ENCODE measurements around the gene MARCHF3.

MARCHF3 gene

GRCh38 chr5:126981701-126982100 lies 48.7 kb downstream of the MARCHF3 start:
- no peak for DNase-seq

DNA sequence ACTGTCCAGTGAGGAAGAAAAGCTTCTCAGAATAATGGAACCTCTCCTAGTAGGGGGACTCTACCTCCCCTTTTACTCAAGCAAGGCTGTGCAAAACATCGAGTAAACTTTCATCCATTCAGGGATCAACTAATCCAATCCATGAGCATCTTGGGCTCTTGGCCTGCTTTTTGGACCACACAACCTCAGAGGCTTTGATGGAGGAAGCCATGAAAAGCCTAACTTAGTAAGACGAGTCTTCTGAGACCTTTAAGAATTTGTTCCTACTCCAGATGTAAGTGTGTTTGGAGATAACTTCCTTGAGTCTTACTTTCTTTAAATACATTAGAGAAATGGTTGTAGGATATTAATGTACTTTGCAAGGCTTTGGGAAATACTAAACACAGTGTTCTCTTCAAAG lies 49.1 kb downstream of the MARCHF3 start:
- DNase-seq, result no peak

GRCh38 chr5:126978258-126978657 lies 52.1 kb downstream of the MARCHF3 start:
- no peak for DNase-seq

GRCh38 chr5:126976520-126977172 lies 53.7 kb downstream of the MARCHF3 start:
- no peak for DNase-seq

- DNase-seq, result no peak
Measured at GRCh38 chr5:126975796-126976195, 54.6 kb downstream of the MARCHF3 start.

GRCh38 chr5:126973193-126973592 lies 57.2 kb downstream of the MARCHF3 start:
- no peak for DNase-seq

DNA sequence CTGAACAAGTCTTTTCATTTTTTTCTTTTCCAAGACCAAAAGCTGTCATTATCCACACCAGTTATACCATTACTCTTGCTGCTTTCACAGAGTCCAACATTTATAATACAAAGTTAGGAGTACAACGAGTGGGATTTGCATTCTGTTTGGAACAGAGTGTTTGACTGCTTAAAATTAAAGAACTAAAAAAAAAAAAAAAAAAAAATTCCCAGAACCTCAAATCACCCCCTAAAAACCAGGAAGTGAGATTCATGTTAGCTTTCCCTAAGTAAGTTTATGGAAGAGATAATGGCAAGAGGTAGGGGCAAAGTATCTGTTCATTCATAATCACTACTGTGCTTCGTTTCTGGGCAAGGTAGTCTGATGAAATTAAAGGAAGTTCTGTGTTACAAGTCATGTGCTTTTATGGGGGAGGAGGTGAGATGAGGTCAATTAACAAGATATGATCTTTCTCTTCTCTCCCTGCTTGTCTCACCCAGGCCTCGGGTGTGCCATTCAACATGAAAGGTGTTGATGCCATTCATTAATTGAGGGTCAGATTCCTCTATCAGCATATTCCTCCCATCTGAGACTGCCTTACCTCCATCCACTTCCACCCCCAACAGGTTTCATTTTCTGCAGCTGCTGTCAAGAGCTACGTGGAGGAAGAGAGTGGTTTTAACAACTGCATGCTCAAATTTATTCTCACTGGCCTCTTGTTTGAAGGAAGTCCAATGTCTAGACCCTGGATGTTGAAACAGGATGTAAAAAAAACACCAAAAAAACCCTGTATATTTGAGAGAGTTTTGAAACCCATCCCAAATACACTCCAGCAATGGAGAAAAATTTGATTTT lies 58.1 kb downstream of the MARCHF3 start:
- DNase-seq, result no peak

DNA sequence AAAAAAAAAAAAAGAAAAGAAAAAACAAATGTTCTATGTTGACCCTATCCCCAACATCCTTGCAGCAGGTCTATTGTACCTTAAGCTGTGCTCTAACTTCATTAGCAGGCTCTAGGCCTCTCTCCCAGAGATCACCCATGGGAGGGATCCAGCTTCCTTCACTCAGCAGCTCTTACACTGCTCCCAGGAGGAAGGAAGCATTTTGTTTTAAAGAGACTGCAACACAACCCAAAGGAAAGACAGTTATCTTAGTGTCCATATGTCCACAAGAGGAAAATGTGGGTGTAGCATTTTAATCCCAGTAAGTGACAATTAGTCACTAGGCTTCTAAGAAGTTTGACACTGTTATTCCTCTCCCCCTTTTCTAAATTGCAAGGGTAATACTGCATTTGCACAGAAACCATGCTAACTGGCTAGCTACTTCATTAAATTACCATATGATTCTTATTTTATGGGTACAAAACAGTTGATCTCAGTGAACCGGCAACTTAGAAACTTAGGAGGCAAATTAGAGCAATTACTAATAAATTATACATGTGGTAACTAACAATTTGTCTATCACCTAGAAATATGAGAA lies 58.8 kb downstream of the MARCHF3 start:
- DNase-seq, result no peak

GRCh38 chr5:126970517-126971017 lies 59.8 kb downstream of the MARCHF3 start:
- no peak for DNase-seq

DNA sequence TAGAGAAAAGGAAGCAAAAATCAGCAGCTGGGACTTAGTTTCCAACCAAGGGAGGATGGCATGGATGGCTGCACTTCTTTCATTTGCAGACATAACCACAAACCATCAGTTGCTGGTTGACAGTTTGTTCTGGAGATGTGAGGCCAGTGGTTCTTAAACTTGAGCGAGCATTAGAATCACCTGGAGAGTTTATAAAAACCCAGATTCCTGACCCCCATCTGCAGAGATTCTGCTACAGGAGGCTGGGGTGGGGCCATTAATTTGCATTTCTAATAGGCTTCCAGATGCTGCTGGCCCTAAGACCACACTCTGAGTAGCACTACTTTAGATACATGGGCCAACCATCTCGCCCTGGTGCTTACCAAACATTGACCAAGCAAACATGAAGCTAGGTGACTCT lies 60.8 kb downstream of the MARCHF3 start:
- DNase-seq, result no peak

DNA sequence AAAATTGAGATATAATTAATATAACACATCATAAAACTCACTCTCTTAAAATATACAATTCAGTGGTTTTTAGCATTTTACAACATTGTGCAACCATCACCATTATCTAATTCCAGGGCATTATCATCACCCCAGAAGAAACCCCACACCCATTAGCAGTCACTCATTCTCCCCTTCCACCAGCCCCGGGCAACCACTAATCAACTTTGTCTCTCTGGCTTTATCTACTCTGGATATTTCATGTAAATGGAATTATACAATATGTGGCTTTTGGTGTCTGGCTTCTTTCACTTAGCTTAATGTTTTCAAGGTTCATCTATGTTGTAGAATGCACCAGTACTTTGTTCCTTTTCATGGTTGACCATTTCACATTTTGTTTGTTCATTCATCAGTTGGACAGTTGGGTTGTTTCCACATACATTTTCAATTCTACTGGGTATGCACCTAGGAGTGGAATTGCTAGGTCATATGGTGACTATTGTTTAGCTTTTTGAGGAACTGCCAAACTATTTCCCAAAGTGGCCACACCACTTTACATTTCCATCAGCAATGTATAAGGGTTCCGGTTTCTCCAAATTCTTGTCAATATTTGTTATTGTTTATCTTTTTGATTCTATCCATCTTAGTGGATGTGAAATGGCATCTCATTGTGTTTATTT lies 62.4 kb downstream of the MARCHF3 start:
- no peak for DNase-seq

- DNase-seq, result no peak
Measured at GRCh38 chr5:126965487-126965886, 64.9 kb downstream of the MARCHF3 start.

DNA sequence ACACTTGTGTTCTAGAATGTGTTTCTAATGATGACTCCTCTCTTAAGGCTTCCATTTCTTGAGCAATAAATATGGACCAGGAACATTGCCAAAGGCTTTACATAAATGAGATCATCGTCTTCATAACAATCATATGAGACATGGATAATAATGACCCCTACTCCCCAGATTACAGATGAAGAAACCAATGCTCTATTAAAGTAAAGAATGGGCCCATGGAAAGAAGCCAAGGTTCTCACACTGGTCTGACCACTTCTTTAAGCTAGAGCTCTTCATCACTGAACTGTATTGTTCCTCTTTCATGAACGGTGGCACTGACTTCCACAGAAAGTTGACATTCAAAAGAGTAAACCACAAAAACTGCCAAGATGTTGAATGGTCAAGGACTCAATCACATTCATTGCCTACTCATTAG lies 65.3 kb downstream of the MARCHF3 start:
- no peak for DNase-seq

DNA sequence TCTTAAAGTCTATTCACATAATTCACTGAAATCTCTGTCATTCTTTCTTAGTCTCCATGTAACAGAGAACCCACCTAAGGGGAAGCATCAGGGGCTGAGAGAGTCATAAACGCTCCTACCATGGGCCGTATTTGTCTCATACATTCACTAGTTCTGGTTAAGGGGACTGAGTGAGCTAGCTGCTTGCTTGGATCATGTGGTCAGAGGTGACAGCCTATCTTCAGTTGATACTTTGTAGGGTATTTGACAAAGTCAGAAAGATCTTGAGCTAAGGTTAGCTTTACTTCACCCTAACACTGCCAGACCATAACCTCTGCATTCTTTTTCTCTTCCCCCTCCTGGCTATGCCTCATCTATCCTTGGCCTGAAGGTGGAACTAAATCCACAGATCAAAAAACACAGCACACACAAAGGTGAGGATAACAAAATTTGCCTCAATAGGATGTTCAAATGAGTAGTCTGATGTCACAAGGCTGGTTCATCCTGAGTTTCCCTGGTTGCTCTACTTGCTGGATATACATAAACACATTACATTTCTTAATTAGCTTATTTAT lies 66.5 kb downstream of the MARCHF3 start:
- DNase-seq, result no peak

GRCh38 chr5:126961702-126962101 lies 68.7 kb downstream of the MARCHF3 start:
- DNase-seq, result peak; percentile 33

GRCh38 chr5:126961128-126961527 lies 69.2 kb downstream of the MARCHF3 start:
- DNase-seq, result no peak

- no peak for DNase-seq
Measured at GRCh38 chr5:126959188-126959587, 71.2 kb downstream of the MARCHF3 start.

DNA sequence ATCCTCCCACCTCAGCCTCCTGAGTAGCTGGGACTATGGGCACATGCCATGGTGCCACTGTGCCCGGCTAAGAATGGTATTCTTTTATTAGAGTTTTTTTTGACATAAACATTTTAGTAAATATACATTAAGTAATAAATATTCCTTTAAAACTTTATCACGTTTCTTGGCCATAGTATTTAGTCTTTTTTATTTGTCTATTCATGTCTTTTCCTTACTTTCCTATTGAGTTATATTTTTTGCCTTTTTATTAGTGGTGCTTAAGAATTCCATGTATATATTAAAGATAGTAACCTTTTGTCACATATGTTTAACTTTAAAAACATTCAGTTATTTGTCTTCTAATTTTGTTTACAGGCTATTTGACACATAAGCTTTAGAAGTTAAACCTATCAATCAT lies 73.4 kb downstream of the MARCHF3 start:
- no peak for DNase-seq

- no peak for DNase-seq
Measured at GRCh38 chr5:126954981-126955380, 75.4 kb downstream of the MARCHF3 start.

DNA sequence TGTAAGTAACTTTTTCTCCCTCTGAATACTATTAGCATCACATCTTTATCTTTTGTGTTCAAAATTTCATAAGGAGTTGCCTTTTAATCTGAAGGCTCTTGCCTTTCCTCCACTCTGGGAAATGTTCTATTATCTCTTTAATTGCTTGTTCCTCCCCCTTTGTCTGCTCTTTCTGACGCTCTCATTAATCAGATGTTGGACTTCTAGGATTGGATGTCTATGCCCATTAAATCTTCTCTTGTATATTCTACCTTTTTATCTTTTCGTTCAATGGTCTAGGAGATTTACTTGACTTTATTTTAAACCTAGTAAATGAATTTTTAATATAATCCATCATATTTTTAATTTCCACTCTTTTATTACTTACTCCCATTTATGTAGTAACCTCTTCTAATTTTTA lies 76.7 kb downstream of the MARCHF3 start:
- DNase-seq, result no peak

- no peak for DNase-seq
Measured at GRCh38 chr5:126949475-126949874, 80.9 kb downstream of the MARCHF3 start.

- DNase-seq, result no peak
Measured at GRCh38 chr5:126948453-126948852, 81.9 kb downstream of the MARCHF3 start.

GRCh38 chr5:126948011-126948355 lies 82.4 kb downstream of the MARCHF3 start:
- no peak for DNase-seq
